ENCODE results near the gene CAST. TPM values are rescaled to one million over a fixed set of nuclear protein-coding genes. Genes with fewer than 3 reads are reported as not detected.

Gene CAST
- total RNA-seq, 1 experiment from 2014 or later = 149 TPM

DNA sequence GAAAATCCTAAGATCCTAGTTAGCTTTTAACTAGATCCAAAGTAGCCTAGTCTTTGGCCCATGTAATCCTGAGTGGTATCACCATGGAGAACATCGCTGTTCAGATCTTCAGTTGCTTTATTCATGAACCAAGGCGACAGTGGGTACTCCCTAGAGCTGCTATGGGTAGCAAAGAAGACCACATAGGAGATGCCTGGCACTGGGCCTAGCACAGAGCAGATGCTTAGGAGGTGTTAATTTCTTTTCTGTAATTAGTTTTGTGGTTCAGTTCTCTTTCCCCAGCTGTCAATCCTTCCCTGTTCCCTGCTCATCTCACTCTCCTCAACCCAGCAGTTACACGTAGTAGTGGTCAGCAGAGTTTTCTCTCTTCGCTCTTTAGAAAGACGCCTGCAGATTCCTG is 9.3 kb downstream of the CAST start:
- DNase-seq (ENCODE audit: low read depth) = no peak

- no peak for DNase-seq (ENCODE audit: low read depth)
These were observed 11.0 kb downstream of the CAST start for GRCh38 chr5:96673127-96673526.

DNA sequence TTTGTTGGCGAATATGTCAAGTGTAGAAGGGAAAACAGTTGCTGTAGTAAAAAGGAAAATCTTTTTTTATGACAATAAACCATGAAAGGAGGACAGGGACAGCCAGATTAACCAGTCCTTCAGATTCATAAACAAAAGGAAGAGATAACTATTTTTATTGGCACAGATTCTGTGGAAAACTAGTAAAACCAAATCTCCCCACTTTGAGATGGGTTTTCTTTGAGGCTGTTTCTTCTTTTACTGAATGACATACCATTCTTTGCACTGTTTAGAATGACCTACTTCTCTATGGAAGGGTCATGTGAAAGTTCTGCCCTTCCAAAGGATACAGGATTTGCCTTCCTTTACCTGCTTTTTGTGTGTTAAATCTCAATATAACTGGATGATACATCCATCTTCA is 13.7 kb downstream of the CAST start:
- DNase-seq (ENCODE audit: low read depth) = peak; percentile 7

DNA sequence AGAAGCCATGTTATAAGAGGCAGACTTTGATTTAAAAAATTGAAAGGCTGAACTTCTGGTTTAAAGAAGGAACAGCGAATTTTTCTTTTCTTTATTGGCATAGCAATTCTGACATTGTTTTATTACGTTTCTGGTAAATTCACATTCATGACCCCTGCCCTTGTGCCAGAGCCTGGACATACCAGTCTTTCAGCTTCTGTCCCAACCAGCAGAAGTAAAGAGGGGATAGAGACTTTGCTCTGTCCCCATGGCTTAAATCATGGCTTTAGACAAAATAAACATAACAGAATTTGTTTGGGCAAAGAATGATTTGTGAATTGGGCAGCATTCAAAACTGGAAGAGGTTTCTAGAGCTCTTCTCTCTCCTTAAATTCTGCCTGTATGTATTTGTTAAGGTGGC is 15.3 kb downstream of the CAST start:
- DNase-seq (ENCODE audit: low read depth) = no peak

GRCh38 chr5:96679293-96679692 is 17.1 kb downstream of the CAST start:
- DNase-seq (ENCODE audit: low read depth) = no peak

DNA sequence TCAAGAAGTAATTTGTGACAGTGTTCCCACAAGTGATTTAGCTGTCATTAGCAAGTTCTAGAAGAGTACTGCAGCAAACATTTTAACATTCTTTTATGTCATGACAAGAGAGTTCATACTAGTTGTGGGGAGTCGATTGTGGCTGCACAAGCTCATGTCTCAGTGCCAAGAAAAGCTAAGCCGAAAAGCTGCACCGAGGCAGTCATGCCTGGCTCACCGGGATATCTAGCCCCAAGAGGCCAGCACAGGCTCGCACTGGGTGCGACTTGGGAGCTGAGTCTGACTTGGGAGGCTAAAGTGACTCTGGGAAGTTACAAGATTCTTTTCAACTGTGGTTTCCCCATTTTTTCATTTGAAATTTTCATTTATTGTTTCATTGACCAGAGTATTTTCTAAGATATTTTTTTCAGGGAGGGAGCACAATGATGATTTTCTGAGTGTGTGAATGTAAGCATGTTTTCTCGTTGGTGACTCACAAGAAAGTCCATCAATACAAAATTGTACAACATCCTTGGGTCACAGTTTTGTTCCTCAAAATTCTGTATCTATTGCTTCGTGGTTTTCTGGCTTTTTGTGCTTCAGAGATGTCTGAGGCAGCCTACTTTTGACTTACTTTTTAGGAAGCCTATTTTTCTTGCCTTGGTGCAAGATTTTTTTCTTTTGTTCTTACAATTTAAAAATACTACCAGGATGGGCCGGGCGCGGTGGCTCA is 18.7 kb downstream of the CAST start:
- DNase-seq (ENCODE audit: low read depth) = no peak

DNA sequence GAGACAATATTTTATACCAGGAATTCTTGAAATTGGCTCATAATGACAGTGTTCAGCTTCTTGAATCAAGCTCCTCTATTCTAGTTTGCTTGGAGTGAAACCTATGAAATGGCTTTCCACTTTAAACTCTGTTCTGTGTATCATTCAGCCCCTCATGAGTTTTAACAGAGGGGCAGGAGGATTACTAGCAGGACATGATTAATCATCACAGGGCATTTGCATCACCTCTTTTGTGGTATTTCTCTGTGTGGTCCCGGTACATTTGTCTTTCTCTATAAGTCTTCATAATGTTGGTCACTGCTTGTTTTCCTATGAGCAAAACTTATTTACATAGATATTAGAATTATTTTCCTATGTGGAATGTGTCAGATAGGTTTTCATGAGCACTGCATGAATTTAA is 21.2 kb downstream of the CAST start:
- no peak for DNase-seq (ENCODE audit: low read depth)

DNA sequence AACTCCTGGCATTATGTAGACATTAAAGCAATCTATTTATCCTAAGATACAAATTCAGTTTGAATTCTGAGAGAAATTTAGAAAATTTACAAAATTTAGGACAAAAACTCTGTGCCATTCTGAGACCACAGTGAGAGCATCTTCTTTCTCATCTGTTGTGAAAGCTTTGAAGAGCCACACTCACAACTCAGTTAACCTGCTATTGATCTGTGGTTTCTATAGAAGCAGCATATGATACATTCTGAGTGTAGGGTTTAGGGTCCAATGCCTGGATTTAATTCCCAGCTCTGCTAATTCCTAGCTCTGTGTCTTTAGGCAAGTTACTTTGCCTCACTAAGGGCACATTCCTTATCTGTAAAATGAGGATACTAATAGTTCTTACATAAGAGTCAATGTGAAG is 21.6 kb downstream of the CAST start:
- no peak for DNase-seq (ENCODE audit: low read depth)

- no peak for DNase-seq (ENCODE audit: low read depth)
These were observed 24.9 kb downstream of the CAST start for GRCh38 chr5:96687080-96687479.

DNA sequence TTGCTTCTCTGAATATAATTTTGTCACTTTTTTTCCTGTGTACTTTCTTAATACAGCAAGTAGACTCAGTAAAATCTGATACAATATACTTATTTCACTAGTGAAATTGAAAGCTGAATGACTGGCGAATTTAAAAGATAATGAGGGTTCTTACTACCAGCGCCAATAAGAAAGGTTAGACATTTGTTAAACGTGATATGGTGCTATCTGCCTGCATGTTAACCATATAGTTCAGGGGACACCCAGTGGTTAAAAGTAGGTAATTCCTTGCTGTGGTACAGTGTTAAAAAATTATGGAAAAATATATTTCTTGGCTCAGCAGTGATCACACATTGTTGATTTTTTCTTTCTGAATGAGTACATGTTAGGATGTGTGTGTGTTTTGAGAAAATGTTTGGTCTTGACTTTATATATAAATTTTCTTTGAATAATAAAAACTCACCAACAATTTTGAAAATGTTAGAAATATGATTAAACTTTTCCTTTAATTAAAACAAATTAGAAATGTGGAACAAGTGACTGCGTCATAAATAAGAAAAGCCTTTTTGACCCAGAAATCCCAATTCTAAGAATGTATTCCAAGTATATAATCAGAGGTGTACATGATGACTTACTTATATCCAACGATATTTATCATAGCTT is 25.8 kb downstream of the CAST start:
- DNase-seq (ENCODE audit: low read depth) = peak; percentile 50

GRCh38 chr5:96690861-96691260 is 28.7 kb downstream of the CAST start:
- no peak for DNase-seq (ENCODE audit: low read depth)

DNA sequence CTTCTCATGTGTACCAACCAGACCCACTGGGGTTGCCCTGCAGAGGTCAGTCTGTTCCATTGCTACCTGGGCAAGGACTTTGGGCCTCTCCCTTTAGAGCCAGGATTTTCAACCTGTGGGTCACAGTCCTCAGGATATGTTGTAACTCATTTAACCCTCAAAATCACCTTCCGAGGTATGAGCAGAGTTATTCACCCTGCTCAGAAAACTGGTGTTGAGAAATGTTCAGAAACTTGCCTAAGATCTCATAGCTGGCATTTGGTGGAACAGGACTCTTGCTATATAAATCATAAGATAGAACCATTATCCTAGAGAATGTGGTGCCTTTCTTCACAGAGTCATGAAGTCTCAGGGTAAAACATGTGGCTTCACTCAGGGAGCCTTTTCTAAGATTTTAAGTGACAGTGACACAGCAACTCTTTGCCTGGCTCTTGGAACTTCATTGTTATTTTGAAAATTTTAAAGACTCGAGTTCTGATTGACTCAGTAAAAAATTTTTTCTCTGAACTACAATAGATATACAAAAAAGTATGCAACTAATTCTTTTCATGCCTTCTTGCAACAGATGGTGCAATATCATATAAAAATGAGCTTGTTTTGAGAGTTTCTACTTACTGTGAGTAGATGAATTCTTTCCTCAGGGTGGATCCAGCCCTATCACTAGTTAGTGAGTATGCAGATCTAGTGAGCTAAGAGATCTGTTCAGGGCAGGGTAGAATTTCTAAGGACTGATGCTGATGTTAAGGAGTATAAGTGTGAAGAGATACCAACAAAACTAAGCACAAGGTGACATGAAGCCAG is 29.5 kb downstream of the CAST start:
- DNase-seq (ENCODE audit: low read depth) = no peak

DNA sequence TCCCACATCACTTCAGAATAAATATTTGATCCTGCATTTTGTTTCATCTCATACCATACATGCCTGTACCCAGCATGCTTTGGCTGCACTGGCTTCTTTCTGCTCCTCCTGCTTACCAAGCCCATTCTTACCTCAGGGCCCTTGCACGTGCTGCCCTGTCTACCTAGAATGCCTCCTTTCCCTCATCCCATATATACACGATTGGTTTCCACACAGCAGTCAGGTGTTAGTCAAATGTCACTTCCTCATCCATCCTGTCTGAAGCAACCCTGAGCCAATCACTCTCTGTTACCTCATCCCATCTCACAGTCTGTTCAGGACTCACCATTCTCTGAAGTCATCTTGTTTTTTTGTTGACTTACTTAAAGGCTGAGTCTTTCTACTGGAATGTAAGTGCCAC is 30.3 kb downstream of the CAST start:
- DNase-seq (ENCODE audit: low read depth) = peak; percentile 17

- DNase-seq (ENCODE audit: low read depth) = no peak
These were observed 37.1 kb downstream of the CAST start for GRCh38 chr5:96699186-96699820.

DNA sequence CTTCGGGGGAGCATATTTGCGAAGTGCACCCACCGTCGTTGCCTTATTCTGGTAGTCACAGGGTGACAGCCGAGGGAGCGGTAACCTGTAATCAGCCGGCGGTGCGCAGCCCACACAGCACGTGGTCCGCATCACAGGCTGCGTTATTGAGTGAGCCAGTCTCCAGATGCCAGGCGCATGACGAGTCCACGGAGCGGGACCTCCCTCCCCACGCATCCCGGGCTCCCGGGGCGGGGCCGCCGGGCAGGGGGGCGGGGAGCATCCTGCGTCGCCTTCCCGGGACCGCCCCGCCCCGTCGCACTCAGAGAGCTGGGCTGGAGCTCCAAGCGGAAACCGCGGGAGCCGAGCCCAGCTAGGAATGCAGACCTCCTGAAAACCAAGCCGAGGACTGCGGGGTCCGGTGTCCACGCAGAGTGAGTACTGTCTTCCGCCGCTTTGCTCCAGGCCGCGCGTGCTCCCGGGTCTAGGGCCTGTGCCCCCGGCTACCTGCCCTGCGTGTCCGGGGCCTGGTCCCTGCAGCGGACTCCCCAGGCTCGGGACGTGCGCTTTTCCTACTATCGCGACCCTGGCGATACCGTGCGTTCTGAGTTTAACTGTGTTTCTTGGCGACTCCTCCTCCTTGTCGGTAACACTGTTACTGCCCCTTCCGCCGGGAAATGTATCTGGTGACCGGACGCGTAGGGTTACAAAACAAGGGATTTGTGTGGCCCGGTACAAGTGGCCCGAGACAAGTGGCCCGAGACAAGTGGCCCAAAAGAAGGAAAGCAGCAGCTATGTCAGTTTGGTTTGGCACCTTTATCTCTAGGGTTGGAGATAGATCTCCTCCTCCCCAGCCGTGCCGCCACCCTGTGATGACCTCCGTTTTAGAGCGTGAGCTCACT is 40.6 kb downstream of the CAST start:
- DNase-seq (ENCODE audit: low read depth) = peak; percentile 94

GRCh38 chr5:96703384-96703920 is 41.3 kb downstream of the CAST start:
- DNase-seq (ENCODE audit: low read depth) = no peak

GRCh38 chr5:96703995-96704394 is 41.8 kb downstream of the CAST start:
- no peak for DNase-seq (ENCODE audit: low read depth)

DNA sequence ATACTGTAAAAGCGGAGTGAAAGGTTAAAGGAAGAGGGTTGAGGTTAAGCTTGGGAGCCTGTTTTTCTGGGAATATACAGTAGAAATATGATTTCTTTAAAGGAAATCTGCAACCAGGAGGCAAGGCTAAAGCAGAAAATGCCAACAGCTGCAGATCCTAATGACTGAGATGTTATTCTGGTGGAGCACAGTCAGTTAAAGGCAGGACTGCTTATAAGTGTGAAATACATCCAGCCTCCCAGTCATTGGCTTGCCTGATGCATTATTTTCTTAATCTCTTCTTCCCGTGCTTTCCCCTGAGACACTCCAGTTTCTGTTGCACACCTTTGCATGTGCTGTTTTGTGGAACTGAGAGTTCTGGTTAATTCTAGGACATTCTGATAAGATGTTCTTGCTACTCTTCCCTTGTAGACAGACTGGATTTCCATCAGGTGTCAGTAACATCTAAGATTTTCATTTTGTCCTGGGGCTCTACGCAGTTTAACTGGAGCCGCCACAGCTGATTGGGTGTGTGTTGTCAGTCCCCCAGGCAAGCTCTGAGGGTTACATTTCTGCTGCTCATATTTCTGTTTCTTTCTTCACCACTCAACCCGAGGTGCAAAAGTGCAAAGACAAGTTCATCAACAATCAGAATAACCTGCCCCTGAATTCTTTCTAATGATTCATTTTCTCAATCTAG is 44.4 kb downstream of the CAST start:
- DNase-seq (ENCODE audit: low read depth) = no peak

DNA sequence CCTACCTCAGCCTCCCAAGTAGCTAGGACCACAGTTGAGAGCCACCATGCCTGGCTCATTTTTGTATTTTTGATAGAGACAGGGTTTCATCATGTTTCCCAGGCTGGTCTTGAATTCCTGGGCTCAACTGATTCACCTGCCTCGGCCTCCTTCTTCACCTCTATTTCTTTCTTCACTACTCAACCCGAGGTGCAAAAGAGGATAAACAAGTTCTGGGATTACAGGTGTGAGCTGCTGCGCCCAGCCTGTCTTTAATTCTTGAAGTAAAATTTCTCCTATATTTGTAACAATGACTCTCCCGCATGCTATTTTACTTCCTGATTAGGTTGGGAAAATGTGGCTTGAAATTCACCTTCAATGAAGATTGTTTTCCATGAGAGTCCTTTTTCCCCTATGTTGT is 46.4 kb downstream of the CAST start:
- no peak for DNase-seq (ENCODE audit: low read depth)

DNA sequence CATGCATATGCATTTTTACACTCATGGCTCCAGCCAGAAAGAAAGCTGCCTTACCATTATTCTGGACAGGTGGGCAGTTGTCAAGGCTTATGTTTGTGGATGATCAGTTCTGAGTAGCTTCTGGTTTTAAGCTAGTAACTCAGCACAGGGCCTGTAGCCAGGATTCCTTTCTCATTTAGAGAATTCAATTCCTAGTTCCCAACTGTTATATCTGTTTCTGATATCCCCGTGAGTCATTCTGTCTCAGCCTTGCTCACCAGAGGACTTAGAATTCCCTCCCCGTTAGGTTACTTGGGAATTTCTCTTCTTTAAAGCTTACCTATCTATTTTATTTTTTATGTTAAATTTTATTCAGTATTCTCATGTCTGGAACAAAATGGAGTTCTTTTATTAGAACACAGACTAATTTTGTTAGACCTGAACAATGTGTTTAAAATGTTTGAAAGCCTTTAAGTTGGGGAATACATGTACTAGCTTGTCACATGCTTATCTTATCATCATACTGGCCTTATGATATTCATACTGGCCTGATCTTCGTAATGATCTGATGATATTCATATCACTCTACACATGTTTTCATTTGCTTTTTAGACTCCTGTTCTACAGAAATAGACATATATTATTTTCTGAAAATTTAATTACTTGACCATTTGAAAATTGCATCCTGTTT is 47.1 kb downstream of the CAST start:
- peak; percentile 71 for DNase-seq (ENCODE audit: low read depth)
